ENCODE data around the gene PTRH2. TPM values are rescaled to one million over a fixed set of nuclear protein-coding genes. Genes with fewer than 3 reads are reported as not detected.

PTRH2 gene
- total RNA-seq, 1 experiment from 2014 or later: 40.8 TPM

DNA sequence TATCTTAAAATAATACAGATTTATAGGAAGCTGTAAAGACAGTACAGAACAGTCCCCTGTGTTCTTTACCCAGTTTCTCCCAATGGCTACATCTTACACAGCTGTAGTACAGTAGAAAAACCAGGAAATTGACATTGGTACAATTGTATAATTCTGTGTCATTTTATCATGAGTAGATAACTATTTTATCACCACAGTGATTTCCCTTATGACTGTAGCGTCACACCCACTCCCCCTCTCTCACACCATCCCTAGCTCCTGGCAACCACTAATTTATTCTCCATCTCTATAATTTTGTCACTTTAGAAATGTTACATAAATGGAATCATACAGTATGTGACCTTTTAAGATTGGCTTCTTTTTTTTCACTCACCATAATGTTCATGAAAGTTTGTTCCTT lies 56.6 kb downstream of the PTRH2 start:
- Histone ChIP-seq H4K91ac (ENCODE audit: insufficient read length, low read depth, low read length) (no peak overlapping the region), H3K9ac (ENCODE audit: extremely low read depth, insufficient read length, low read length) (no peak overlapping the region), H3K79me1 (ENCODE audit: insufficient read depth, low read depth, low read length, poor library complexity, severe bottlenecking) (peaks cover 7% of the 10 kb centered on the region), H3K14ac (ENCODE audit: insufficient read depth, low read length) (no peak overlapping the region), H2BK20ac (ENCODE audit: low read depth, low read length, poor library complexity, severe bottlenecking) (no peak overlapping the region), H3T11ph (ENCODE audit: low read length) (no peak overlapping the region), H3K27me3 (ENCODE audit: insufficient read depth, low read length) (no peaks in the 10 kb centered on the region), H2AK5ac (ENCODE audit: insufficient read length, low read length) (no peak overlapping the region), H2BK15ac (ENCODE audit: low read depth, low read length) (no peak overlapping the region), H4K5ac (ENCODE audit: insufficient read length, low read depth, low read length) (no peak overlapping the region), H4K20me1 (ENCODE audit: control insufficient read depth, insufficient read depth, insufficient read length) (no peaks in the 10 kb centered on the region), H3K9me3 (ENCODE audit: control insufficient read depth, low read depth, low read length) (no peaks in the 10 kb centered on the region), H3K4me1 (ENCODE audit: insufficient read depth, low read length) (no peaks in the 10 kb centered on the region), H2AFZ (ENCODE audit: low read length) (no peak overlapping the region), H3K23me2 (ENCODE audit: insufficient read length, low read depth, low read length, poor library complexity, severe bottlenecking) (no peaks in the 10 kb centered on the region), H2BK5ac (ENCODE audit: insufficient read length, low read length) (no peak overlapping the region), H3K27ac (ENCODE audit: insufficient read length, low read depth, low read length) (no peak overlapping the region), H2BK120ac (ENCODE audit: low read depth, low read length, poor library complexity, severe bottlenecking) (no peak overlapping the region), H3K56ac (ENCODE audit: insufficient read length, low read depth, low read length) (no peak overlapping the region), H3K4ac (ENCODE audit: low read depth, low read length) (no peak overlapping the region), H3K4me2 (ENCODE audit: insufficient read depth, insufficient read length, low read length) (no peak overlapping the region), H3K23ac (ENCODE audit: insufficient read length, low read depth, low read length) (no peak overlapping the region), H4K8ac (replicated peaks; ENCODE audit: insufficient read length, low read depth, low read length) (no peak overlapping the region), H2BK12ac (ENCODE audit: insufficient read length, low read depth, low read length) (no peak overlapping the region), H3K79me2 (ENCODE audit: insufficient read depth, low read length) (no peaks in the 10 kb centered on the region; the same call in 1 of the 2 replicates), H3K18ac (ENCODE audit: insufficient read length, low read depth, low read length) (no peak overlapping the region)
- Mint-ChIP-seq H3K36me3 (ENCODE audit: insufficient read depth in 1 of 3, low read depth in 3 of 3) (peaks cover 62 to 84% (median 79%) of the 10 kb centered on the region in 3 experiments), H3K27me3 (ENCODE audit: low read depth) (no peaks in the 10 kb centered on the region), H3K4me1 (no peaks in the 10 kb centered on the region), H3K4me3 (no peak overlapping the region), H3K27ac (no peak overlapping the region), H3K9me3 (peaks cover 0 to 4% of the 10 kb centered on the region in 2 experiments; a peak in 1 of 5 replicates)
- TF ChIP-seq, protein P1, sequence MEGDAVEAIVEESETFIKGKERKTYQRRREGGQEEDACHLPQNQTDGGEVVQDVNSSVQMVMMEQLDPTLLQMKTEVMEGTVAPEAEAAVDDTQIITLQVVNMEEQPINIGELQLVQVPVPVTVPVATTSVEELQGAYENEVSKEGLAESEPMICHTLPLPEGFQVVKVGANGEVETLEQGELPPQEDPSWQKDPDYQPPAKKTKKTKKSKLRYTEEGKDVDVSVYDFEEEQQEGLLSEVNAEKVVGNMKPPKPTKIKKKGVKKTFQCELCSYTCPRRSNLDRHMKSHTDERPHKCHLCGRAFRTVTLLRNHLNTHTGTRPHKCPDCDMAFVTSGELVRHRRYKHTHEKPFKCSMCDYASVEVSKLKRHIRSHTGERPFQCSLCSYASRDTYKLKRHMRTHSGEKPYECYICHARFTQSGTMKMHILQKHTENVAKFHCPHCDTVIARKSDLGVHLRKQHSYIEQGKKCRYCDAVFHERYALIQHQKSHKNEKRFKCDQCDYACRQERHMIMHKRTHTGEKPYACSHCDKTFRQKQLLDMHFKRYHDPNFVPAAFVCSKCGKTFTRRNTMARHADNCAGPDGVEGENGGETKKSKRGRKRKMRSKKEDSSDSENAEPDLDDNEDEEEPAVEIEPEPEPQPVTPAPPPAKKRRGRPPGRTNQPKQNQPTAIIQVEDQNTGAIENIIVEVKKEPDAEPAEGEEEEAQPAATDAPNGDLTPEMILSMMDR (conservative IDR thresholded peaks at IDR 0.05): no peak
- no CpG with 5 or more reads among the region's 1 CpG for WGBS (ENCODE audit: extremely low coverage, insufficient read length, low lambda C conversion rate)
- no peak for DNase-seq
